GM12801 (cell line): ENCODE measurements around the gene FXYD1.

Experiments
- TF ChIP-seq, protein P1 (sequence below): IDR thresholded peaks from one replicate; pipeline ENCODE4 v1.5.1; 2011; ENCODE audit warnings: control low read depth; ENCODE audit not compliant: insufficient read length; ENCODE audit errors: extremely low read depth

FXYD1 gene

DNA sequence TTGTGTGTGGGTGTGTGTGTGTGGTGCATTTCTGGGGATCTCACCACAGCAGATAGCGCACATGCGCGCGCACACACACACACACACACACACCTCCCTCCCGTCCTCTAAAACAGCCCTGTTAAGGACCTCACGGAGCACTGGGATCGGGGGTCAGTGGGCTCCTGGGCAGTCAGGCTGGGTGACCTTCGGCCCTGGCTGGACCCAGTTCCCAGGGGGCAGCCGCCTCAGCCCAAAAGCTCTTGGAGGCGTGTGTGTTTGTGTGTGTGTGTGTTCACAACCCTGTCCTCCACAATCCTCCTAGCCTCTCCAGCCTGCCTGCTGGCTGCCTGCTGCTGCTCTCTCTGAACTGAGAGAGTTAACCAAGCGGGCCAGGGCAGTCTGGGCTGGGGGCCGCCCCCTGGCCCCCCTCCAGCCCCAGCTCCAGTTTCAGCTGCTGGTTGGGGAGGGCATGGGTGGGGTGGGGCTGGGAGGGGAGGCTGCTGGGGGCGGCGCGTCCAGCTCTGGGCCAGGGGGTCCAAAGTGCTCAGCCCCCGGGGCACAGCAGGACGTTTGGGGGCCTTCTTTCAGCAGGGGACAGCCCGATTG, at the start of gene FXYD1:
FXYD1 (plus strand) TSS at position 520 of the 588 bp plus-strand sequence. CDS start 1,256 bp downstream, outside the sequence.
- TF ChIP-seq, protein P1, sequence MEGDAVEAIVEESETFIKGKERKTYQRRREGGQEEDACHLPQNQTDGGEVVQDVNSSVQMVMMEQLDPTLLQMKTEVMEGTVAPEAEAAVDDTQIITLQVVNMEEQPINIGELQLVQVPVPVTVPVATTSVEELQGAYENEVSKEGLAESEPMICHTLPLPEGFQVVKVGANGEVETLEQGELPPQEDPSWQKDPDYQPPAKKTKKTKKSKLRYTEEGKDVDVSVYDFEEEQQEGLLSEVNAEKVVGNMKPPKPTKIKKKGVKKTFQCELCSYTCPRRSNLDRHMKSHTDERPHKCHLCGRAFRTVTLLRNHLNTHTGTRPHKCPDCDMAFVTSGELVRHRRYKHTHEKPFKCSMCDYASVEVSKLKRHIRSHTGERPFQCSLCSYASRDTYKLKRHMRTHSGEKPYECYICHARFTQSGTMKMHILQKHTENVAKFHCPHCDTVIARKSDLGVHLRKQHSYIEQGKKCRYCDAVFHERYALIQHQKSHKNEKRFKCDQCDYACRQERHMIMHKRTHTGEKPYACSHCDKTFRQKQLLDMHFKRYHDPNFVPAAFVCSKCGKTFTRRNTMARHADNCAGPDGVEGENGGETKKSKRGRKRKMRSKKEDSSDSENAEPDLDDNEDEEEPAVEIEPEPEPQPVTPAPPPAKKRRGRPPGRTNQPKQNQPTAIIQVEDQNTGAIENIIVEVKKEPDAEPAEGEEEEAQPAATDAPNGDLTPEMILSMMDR, result no peak

DNA sequence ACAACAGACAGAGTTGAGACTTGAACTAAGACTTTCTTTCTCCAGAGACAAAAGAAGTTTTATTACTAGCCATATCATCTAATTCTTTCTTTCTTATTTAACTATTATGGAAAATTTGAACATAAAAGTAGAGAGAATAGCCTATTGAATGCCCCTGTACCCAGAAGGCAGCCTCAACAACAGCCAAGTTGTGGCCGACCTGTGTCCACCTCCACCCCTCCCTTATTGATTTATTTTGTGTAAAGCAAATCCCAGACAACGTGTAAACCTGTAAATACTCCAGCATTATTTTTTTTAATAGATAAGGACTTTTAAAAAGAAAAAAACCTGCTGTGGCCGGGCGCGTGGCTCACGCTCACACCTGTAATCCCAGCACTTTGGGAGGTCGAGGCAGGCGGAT, 49.1 kb upstream of the FXYD1 start:
- TF ChIP-seq, protein P1, result no peak

DNA sequence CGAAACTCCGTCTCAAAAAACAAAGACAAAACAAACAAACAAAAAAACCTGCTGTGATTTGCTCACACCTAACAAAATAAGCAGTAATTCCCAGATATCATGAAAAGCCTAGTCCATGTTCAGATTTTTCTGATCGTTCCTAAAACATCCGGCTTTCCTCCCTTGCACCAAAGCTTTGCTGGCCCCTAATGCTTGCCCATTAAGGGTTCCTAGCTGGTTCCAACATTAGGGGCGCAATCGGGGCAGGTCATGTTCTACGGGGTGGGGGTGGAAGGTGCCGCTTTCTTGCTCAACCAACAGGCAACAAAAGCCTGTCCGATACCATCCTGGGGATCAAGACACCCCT, 48.5 kb upstream of the FXYD1 start:
- TF ChIP-seq, protein P1, result no peak

DNA sequence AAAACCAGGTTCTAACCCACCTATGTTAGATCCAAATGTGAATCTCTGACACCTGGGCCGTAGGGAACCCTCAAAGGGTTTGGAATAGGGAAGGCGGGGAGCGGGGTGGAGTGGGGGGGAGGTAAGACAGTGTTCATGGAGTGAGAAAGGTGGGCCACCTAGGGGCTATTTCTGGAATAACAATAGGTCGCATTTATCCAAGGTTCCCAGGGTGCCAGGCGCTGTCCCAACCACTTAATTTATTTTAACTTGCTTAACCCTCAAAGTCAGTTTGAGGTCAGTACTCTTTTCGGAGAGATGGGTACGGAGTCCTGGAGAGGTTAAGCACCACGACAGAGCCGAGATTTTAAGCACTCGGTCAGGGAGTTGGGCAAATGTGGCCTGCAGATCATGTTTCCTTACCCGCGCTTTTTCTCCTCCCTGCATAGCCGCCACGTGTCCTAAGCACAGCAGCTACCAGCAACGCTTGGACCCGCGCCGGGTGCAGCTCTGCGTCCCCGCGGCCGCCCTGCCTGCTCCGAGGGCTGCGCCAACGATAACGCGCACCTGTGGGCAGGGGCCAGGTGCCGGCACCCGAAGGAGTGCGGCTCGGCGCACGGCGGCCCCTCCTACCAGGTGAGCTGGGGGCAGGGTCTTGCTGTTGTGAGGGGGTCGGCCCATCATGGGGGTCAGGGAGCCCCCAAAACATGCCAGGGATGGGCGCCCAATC, 48.0 kb upstream of the FXYD1 start:
- TF ChIP-seq, protein P1, result no peak

DNA sequence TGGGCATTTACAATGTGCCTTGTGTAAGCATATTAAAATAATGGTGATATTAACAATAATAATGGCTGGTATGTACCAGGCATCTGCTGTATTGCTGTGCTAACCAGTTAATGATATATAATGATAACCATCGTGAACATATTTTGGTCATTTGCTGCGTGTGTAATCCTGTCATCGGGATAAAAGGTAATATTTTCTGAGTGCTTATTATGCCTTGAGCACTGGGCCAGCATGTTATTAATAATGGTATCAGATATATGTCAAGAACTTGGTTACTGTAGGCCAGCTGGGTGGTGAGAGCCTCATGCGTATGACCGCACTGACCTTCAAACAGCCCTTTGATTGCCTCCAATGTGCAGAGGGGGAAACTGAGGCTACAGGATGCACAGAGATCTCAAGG, 45.2 kb upstream of the FXYD1 start:
- TF ChIP-seq, protein P1, result no peak

DNA sequence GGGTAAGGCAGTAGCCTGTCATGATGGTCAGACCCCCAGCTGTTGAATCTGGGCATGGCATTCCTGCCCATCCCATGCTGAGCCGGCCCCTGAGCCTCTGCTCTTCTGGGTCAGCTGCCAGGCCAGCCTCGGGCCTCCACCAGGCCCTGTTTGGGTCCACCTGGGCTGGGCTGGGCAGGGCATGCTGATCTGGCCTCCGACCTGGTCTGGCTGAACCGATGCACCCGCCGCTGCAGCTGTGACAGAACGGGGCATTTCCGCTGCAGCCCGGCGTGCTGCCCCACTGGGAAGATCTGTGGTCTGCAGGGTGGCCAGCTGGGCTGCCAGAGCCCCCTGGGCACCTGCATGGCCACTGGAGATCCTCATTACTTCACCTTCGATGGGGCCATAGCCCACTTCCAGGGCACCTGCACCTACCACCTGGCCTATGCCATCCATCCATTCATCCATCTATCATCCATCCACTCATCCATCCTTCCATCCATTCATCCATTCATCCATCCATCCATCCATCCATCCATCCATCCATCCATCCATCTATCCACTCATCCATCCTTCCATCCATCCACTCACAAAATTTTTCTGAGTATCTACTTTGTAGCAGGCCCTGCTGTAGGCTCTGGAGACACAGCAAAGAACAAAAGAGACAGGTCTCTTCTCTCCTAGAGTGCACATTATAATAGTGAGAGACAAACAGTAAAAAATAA, 44.5 kb upstream of the FXYD1 start:
- TF ChIP-seq, protein P1, result no peak

DNA sequence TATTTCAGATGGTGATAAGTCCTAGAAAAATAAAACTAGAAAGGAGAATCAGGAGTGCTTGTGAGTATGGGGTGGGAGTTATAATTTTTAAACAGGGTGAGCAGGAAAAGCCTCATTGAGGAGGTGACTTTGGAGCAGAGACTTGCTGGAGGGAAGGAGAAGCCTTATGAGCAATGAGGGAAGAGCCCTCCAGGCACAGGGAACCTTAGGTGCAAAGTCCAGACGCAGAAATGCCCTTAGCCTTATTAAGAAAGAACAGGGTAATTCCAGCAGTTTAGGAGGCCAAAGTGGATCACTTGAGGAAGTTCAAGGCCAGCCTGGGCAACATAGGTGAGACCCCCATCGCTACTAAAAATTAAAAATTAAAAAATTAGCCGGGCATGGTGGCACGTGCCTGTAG, 44.0 kb upstream of the FXYD1 start:
- TF ChIP-seq, protein P1, result no peak
